Activated T-cell treated with anti-CD3 and anti-CD28 coated beads for 48 hours (primary cell): ENCODE results near the gene LRPAP1.
A peak's percentile ranks its signal among the peaks of the same experiment; 100 is the strongest.
"Not testable (repeated sequence)": the region's sequence is repeated elsewhere in the genome, so short reads cannot be mapped to it uniquely, and the experiment has no call there.

Experiments
- DNase-seq: peaks from one replicate; pipeline ENCODE4 v3.0.0-alpha.2; 2020; ENCODE audit warnings: low read depth

Gene LRPAP1

GRCh38 chr4:3531879-3532750, at the start of gene LRPAP1:
LRPAP1 (minus strand) TSS chr4:3532422; CDS start chr4:3532412, 10 bp downstream.
- DNase-seq = peak; percentile 84

GRCh38 chr4:3581334-3582090, 49.3 kb upstream of the LRPAP1 start:
- DNase-seq = not testable (repeated sequence)

- DNase-seq = not testable (repeated sequence)
Observed at GRCh38 chr4:3580859-3581258, 48.6 kb upstream of the LRPAP1 start.

- DNase-seq = not testable (repeated sequence)
Observed at GRCh38 chr4:3578527-3579144, 46.4 kb upstream of the LRPAP1 start.

- not testable (repeated sequence) for DNase-seq
Observed at GRCh38 chr4:3578052-3578451, 45.8 kb upstream of the LRPAP1 start.

GRCh38 chr4:3577208-3577892, 45.1 kb upstream of the LRPAP1 start:
- not testable (repeated sequence) for DNase-seq

- DNase-seq = not testable (repeated sequence)
Observed at GRCh38 chr4:3576533-3577207, 44.4 kb upstream of the LRPAP1 start.

GRCh38 chr4:3575426-3576369, 43.5 kb upstream of the LRPAP1 start:
- not testable (repeated sequence) for DNase-seq

GRCh38 chr4:3574865-3575264, 42.6 kb upstream of the LRPAP1 start:
- DNase-seq = not testable (repeated sequence)

- not testable (repeated sequence) for DNase-seq
Observed at GRCh38 chr4:3574346-3574745, 42.1 kb upstream of the LRPAP1 start.

- no peak for DNase-seq
Observed at GRCh38 chr4:3573131-3573530, 40.9 kb upstream of the LRPAP1 start.

- DNase-seq = no peak
Observed at GRCh38 chr4:3572363-3572762, 40.1 kb upstream of the LRPAP1 start.

GRCh38 chr4:3571921-3572320, 39.7 kb upstream of the LRPAP1 start:
- DNase-seq = no peak

GRCh38 chr4:3570923-3571322, 38.7 kb upstream of the LRPAP1 start:
- DNase-seq = not testable (repeated sequence)

GRCh38 chr4:3569611-3570010, 37.4 kb upstream of the LRPAP1 start:
- DNase-seq = not testable (repeated sequence)

- DNase-seq = not testable (repeated sequence)
Observed at GRCh38 chr4:3566701-3567100, 34.5 kb upstream of the LRPAP1 start.

GRCh38 chr4:3566301-3566700, 34.1 kb upstream of the LRPAP1 start:
- not testable (repeated sequence) for DNase-seq

GRCh38 chr4:3564948-3565347, 32.7 kb upstream of the LRPAP1 start:
- DNase-seq = not testable (repeated sequence)

- DNase-seq = no peak
Observed at GRCh38 chr4:3563403-3563802, 31.2 kb upstream of the LRPAP1 start.

- not testable (repeated sequence) for DNase-seq
Observed at GRCh38 chr4:3562127-3562526, 29.9 kb upstream of the LRPAP1 start.
